ENCODE measurements around the gene KLHL42. TPM values are rescaled to one million over a fixed set of nuclear protein-coding genes. Genes with fewer than 3 reads are reported as not detected.
A peak's percentile ranks its signal among the peaks of the same experiment; 100 is the strongest.
"Not testable (repeated sequence)": the region's sequence is repeated elsewhere in the genome, so short reads cannot be mapped to it uniquely, and the experiment has no call there.

Gene KLHL42, protein sequence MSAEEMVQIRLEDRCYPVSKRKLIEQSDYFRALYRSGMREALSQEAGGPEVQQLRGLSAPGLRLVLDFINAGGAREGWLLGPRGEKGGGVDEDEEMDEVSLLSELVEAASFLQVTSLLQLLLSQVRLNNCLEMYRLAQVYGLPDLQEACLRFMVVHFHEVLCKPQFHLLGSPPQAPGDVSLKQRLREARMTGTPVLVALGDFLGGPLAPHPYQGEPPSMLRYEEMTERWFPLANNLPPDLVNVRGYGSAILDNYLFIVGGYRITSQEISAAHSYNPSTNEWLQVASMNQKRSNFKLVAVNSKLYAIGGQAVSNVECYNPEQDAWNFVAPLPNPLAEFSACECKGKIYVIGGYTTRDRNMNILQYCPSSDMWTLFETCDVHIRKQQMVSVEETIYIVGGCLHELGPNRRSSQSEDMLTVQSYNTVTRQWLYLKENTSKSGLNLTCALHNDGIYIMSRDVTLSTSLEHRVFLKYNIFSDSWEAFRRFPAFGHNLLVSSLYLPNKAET
- 36.7 TPM for total RNA-seq

DNA sequence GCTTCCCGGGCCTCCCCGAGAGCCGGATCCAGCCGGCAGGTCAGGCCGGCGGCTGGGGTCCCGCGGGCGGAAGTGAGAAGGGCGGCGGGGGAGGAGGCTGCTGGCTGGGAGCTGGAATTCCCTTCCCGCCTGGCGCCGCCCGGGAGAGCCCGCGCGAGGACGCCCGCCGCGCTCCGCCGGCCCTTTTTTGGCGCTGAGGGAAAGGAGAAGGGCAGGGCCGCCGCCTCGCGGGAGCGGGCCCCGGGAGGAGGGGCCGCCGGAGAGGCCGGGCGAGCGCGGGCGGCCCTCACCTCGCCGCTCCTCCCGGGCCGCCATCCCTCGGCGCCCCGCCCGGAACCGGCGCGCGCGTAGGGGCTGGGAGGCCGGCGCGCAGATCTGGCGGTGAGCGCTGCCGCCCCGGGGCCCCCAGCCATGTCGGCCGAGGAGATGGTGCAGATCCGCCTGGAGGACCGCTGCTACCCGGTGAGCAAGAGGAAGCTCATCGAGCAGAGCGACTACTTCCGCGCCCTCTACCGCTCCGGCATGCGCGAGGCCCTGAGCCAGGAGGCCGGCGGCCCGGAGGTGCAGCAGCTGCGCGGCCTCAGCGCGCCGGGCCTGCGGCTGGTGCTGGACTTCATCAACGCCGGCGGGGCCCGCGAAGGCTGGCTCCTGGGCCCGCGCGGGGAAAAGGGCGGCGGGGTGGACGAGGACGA, at the start of gene KLHL42, which contains the start of gene MANSC4:
KLHL42 (plus strand) TSS at position 314 of the 692 bp plus-strand sequence; CDS start at position 412, 98 bp downstream.
MANSC4 (minus strand) TSS at position 317 of the 692 bp plus-strand sequence. CDS start 8,960 bp downstream, outside the sequence.
- peak in 1 of 3 experiments; percentile 12 for TF ChIP-seq CTCF (IDR thresholded peaks at IDR 0.05)
- Histone ChIP-seq H3K9me3 (no peaks in the 10 kb centered on the region), H3K4me1 (peaks cover 0 to 11% of the 10 kb centered on the region in 2 donors), H3K4me3 (peak within 1 kb of the TSS; percentile 89 to 91), H3K36me3 (no peaks in the 10 kb centered on the region), H3K27ac (peak within 1 kb of the TSS; percentile 92 to 94), H3K27me3 (no peaks in the 10 kb centered on the region)
- intact Hi-C loops (cut with DNase I): loop anchor here (1.0 to 5.0 kb wide), 4 partner anchors 29 to 69 kb away; partner anchors contain the start of gene MRPS35
- DNase-seq (ENCODE audit: low spot score in 2 of 2): peak in 1 of 2 donors; percentile 87

- H3K36me3 ChIP-seq: peaks cover 12 to 25% of the 10 kb centered on the region in 2 donors
- intact Hi-C loops (cut with DNase I): loop anchor here (2.0 to 5.0 kb wide), 2 partner anchors 190 to 209 kb away; no protein-coding TSS in a partner anchor
- H3K27me3 ChIP-seq: no peaks in the 10 kb centered on the region
- H3K4me1 ChIP-seq: no peaks in the 10 kb centered on the region
- no peak overlapping the region for H3K4me3 ChIP-seq
- H3K9me3 ChIP-seq: no peaks in the 10 kb centered on the region
- TF ChIP-seq CTCF (IDR thresholded peaks at IDR 0.05): peak in 1 of 3 experiments; percentile 16
- no peak overlapping the region for H3K27ac ChIP-seq
- no peak for DNase-seq (ENCODE audit: low spot score in 2 of 2)
These were observed 47.8 kb upstream of the KLHL42 start for GRCh38 chr12:27732281-27732680.

- no peak for DNase-seq (ENCODE audit: low spot score in 2 of 2)
These were observed 46.9 kb upstream of the KLHL42 start for GRCh38 chr12:27733052-27733656.

DNA sequence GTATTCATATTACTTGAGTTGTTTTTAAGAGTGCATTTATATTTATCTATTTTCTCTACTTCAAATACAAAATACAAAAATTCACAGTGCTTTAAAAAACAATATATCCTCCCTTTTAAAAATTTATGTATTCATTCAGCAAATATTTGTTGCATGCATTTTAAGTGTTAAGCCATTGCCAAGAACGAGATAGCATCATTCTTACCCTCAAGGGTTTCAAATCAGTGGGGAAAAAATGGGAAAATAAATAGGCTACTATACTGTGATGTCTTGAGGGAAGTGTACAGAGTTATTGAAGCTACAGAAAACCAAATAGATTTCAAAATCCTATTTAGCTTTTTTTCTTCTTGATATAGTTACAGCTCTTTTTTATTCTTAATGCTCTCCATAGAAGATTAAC, 46.2 kb upstream of the KLHL42 start:
- no peak for TF ChIP-seq CTCF (IDR thresholded peaks at IDR 0.05)
- H3K27me3 ChIP-seq: no peaks in the 10 kb centered on the region
- H3K27ac ChIP-seq: no peak overlapping the region
- H3K4me3 ChIP-seq: no peak overlapping the region
- no peaks in the 10 kb centered on the region for H3K4me1 ChIP-seq
- no peak for DNase-seq (ENCODE audit: low spot score in 2 of 2)
- H3K36me3 ChIP-seq: peaks cover 14 to 33% of the 10 kb centered on the region in 2 donors
- intact Hi-C loops (cut with DNase I): loop anchor here (1.0 to 5.0 kb wide), 3 partner anchors 88 to 207 kb away; no protein-coding TSS in a partner anchor
- no peaks in the 10 kb centered on the region for H3K9me3 ChIP-seq

More at GRCh38 chr12:27733052-27733656, 46.9 kb upstream of the KLHL42 start:
- H3K4me3 ChIP-seq: no peak overlapping the region
- peak; percentile 78 to 89 (median 81) for TF ChIP-seq CTCF (IDR thresholded peaks at IDR 0.05)
- no peak overlapping the region for H3K27ac ChIP-seq
- H3K4me1 ChIP-seq: no peaks in the 10 kb centered on the region
- intact Hi-C loops (cut with DNase I): loop anchor here (1.0 to 5.0 kb wide), 3 partner anchors 88 to 208 kb away; no protein-coding TSS in a partner anchor
- no peaks in the 10 kb centered on the region for H3K9me3 ChIP-seq
- no peaks in the 10 kb centered on the region for H3K27me3 ChIP-seq
- H3K36me3 ChIP-seq: peaks cover 14 to 33% of the 10 kb centered on the region in 2 donors

DNA sequence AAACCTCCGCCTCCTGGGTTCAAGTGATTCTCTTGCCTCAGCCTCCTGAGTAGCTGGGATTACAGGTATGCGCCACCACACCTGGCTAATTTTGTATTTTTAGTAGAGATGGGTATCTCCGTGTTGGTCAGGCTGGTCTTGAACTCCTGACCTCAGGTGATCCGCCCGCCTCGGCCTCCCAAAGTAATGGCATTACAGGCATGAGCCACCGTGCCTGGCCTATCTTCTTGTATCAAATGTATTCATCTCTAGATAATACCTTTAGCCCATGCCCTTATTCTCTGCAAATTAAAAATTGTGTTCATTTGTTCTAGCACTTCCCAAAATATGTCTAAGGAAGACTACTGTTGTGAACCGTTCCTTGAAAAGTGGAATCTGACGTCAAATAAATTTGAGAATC, 45.7 kb upstream of the KLHL42 start:
- H3K4me1 ChIP-seq; DNase-seq (ENCODE audit: low spot score in 2 of 2); H3K27ac ChIP-seq; H3K27me3 ChIP-seq; H3K4me3 ChIP-seq; H3K9me3 ChIP-seq: not testable (repeated sequence)
- H3K36me3 ChIP-seq: peaks cover 17 to 33% of the 10 kb centered on the region in 2 donors
- intact Hi-C loops (cut with DNase I): loop anchor here (5.0 kb wide), 1 partner anchor 188 kb away; no protein-coding TSS in a partner anchor

Measured in ascending aorta (tissue), 2 donors.